Loucy (cell line): ENCODE data around the gene PBX1.
A peak's percentile ranks its signal among the peaks of the same experiment; 100 is the strongest.

Experiments used
- EZH2phosphoT487 ChIP-seq: fragments of 200-600 bp; IDR thresholded peaks from 2 replicates; pipeline ENCODE4 v1.6.1; 2018; ENCODE audit warnings: antibody characterized with exemption, mild to moderate bottlenecking, moderate library complexity, borderline replicate concordance
- TF ChIP-seq, protein P1 (sequence below): fragments of 200-600 bp; sonication (generic); conservative IDR thresholded peaks from 2 replicates; pipeline ENCODE4 v1.5.1; 2014; ENCODE audit warnings: mild to moderate bottlenecking, antibody characterized with exemption, low read length

DNA sequence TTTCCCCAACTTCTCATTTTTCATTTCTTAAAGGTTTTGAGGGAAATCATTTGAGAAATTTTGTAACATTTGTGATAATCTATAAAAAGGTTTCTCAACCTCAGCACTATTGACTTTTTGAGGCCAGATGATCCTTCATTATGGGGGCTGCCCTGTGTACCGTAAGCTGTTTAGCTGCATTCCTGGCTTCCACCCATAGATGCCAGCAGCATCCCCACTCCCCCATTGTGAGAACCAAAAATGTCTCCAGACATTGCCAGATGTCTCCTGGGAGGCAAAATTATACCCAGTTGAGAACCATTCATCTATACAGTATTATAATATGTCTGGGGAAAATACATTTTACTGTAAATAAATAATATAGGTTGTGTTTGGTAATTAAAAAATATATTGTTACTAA, 146.0 kb downstream of the PBX1 start:
- TF ChIP-seq, protein P1, sequence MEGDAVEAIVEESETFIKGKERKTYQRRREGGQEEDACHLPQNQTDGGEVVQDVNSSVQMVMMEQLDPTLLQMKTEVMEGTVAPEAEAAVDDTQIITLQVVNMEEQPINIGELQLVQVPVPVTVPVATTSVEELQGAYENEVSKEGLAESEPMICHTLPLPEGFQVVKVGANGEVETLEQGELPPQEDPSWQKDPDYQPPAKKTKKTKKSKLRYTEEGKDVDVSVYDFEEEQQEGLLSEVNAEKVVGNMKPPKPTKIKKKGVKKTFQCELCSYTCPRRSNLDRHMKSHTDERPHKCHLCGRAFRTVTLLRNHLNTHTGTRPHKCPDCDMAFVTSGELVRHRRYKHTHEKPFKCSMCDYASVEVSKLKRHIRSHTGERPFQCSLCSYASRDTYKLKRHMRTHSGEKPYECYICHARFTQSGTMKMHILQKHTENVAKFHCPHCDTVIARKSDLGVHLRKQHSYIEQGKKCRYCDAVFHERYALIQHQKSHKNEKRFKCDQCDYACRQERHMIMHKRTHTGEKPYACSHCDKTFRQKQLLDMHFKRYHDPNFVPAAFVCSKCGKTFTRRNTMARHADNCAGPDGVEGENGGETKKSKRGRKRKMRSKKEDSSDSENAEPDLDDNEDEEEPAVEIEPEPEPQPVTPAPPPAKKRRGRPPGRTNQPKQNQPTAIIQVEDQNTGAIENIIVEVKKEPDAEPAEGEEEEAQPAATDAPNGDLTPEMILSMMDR, result peak; percentile 28
- TF ChIP-seq EZH2phosphoT487, result no peak
